ENCODE data around the gene CHMP1B.

CHMP1B gene

DNA sequence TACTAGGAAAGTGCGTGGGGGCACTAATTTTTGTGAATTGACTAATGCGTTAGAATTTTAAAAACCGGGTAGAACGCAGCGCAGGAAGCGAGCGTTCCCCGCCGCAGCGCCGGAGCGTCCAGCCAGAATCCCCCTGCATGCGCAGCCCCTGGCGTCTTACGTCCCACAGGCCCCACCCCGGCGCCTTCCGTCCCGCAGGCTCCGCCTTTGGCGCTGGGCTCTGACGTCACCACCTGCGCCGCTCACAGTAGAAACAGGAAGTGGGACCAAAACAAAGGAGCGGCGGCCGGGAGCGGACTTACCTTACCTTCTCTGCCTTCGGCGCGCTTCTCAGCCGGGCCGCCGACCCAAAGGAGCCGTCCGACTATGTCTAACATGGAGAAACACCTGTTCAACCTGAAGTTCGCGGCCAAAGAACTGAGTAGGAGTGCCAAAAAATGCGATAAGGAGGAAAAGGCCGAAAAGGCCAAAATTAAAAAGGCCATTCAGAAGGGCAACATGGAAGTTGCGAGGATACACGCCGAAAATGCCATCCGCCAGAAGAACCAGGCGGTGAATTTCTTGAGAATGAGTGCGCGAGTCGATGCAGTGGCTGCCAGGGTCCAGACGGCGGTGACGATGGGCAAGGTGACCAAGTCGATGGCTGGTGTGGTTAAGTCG is at the start of gene CHMP1B:
TSS of gene CHMP1B (plus strand) at position 268 of the 660 bp plus-strand sequence. CDS start at position 367, 99 bp downstream.
- Mint-ChIP-seq H3K4me3 (peak within 1 kb of the TSS; percentile 100), H3K27ac (peak within 1 kb of the TSS; percentile 100), H3K4me1 (ENCODE audit: low read depth) (peaks cover 42% of the 10 kb centered on the region), H3K36me3 (ENCODE audit: low read depth) (peaks cover 34% of the 10 kb centered on the region), H3K9me3 (no peaks in the 10 kb centered on the region), H3K27me3 (no peaks in the 10 kb centered on the region)
- DNase-seq, result peak; percentile 99

DNA sequence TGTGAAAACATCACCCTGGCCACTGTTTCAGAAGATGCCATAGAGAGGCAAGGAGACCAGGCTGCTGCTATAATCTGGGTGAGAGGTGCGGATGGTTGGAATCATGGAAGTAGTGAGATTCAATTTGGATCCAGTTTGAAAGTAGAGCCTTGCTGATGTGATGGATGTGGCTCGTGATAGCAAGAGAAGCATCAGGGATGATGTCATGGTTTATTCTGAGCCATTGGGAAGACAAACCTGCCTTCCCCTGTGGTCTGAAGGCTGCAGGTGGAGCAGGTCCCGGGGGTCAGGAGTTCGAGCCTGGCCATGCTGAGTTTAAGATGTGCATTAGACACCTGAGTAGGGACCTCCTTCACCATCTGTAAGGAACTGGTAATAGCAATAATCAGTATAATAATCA is 49.6 kb upstream of the CHMP1B start:
- no peak overlapping the region for H3K4me3 Mint-ChIP-seq
- H3K4me1 Mint-ChIP-seq (ENCODE audit: low read depth), result no peaks in the 10 kb centered on the region
- DNase-seq, result no peak
- H3K27ac Mint-ChIP-seq, result no peak overlapping the region
- no peaks in the 10 kb centered on the region for H3K9me3 Mint-ChIP-seq
- H3K36me3 Mint-ChIP-seq (ENCODE audit: low read depth), result no peaks in the 10 kb centered on the region
- no peaks in the 10 kb centered on the region for H3K27me3 Mint-ChIP-seq

GRCh38 chr18:11802158-11802557 is 49.1 kb upstream of the CHMP1B start:
- Mint-ChIP-seq H3K27ac (no peak overlapping the region), H3K9me3 (no peaks in the 10 kb centered on the region), H3K4me1 (ENCODE audit: low read depth) (no peaks in the 10 kb centered on the region), H3K4me3 (no peak overlapping the region), H3K36me3 (ENCODE audit: low read depth) (no peaks in the 10 kb centered on the region), H3K27me3 (peaks cover under 1% of the 10 kb centered on the region)
- no peak for DNase-seq

- Mint-ChIP-seq H3K36me3 (ENCODE audit: low read depth) (no peaks in the 10 kb centered on the region), H3K4me1 (ENCODE audit: low read depth) (no peaks in the 10 kb centered on the region), H3K27me3 (peaks cover 4% of the 10 kb centered on the region), H3K27ac (no peak overlapping the region), H3K4me3 (no peak overlapping the region), H3K9me3 (no peaks in the 10 kb centered on the region)
- DNase-seq, result no peak
Observed at GRCh38 chr18:11802586-11802985, 48.6 kb upstream of the CHMP1B start.

GRCh38 chr18:11807233-11807632 is 44.0 kb upstream of the CHMP1B start:
- Mint-ChIP-seq H3K27me3 (peaks cover 4% of the 10 kb centered on the region), H3K4me3 (no peak overlapping the region), H3K36me3 (ENCODE audit: low read depth) (no peaks in the 10 kb centered on the region), H3K9me3 (no peaks in the 10 kb centered on the region), H3K27ac (no peak overlapping the region), H3K4me1 (ENCODE audit: low read depth) (no peaks in the 10 kb centered on the region)
- DNase-seq, result no peak

DNA sequence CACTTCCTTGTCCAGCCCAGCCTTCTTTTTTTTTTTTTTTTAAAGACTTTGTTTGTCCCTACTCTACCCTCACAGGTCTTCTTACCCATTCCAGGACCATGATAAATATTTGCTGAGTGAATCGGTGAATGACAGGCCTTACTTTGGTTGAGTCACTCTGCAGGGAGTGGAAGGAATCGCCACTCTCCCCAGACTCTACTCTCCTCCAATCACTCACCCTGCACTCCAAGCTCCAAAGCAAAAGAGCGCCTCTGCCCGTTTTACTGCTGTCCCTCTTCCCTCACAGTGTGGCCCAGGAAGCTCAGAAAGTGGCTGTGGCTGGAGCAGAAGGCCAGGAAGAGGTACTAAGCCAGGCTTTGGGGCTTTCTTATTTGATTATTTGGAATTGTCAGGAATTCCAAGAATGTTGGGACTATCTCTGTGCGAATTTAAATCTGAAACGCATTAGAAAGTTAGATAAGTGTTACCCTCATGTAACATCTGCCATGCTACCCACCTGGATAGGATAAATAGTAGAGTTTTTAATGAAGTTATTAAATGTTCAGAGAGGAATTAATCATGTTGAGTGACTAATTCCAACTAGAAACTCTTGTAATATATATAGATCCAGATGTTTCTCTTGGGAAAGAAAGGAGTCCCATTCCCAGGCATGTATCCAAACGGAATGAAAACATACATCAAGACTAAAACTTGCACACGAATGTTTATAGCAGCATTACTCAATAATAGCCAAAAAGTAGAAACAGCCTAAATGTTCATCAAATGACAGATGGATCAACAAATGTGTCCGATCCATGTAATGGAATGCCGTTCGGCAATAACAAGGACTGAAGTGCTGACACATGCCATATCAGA is 43.0 kb upstream of the CHMP1B start:
- Mint-ChIP-seq H3K27ac (no peak overlapping the region), H3K27me3 (peaks cover 4% of the 10 kb centered on the region), H3K4me1 (ENCODE audit: low read depth) (no peaks in the 10 kb centered on the region), H3K36me3 (ENCODE audit: low read depth) (no peaks in the 10 kb centered on the region), H3K4me3 (no peak overlapping the region), H3K9me3 (no peaks in the 10 kb centered on the region)
- DNase-seq, result no peak

GRCh38 chr18:11809895-11810294 is 41.3 kb upstream of the CHMP1B start:
- H3K27me3 Mint-ChIP-seq, result peaks cover 4% of the 10 kb centered on the region
- H3K9me3 Mint-ChIP-seq, result no peaks in the 10 kb centered on the region
- H3K27ac Mint-ChIP-seq, result no peak overlapping the region
- no peak overlapping the region for H3K4me3 Mint-ChIP-seq
- no peaks in the 10 kb centered on the region for H3K4me1 Mint-ChIP-seq (ENCODE audit: low read depth)
- no peak for DNase-seq
- H3K36me3 Mint-ChIP-seq (ENCODE audit: low read depth), result no peaks in the 10 kb centered on the region

DNA sequence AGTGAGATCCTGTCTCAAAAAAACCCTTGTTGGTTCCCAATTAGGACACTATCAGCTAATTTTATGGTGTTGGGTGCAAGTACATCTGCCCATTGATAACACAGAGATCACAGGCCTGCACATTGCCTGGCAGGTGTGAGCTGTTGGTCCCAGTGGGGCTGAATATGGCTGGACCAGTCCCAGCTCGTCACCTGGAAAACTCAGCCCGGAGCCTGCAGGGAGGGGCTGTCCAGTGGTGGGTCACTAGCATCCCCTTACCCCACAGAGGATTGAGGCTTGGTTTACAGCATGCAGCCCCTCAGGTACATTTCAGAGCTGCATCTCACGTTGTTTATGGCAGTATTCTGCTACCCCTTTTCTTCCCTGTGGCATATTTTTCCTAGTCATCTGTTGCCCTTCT is 40.8 kb upstream of the CHMP1B start:
- Mint-ChIP-seq H3K9me3 (no peaks in the 10 kb centered on the region), H3K27me3 (peaks cover 4% of the 10 kb centered on the region), H3K4me3 (no peak overlapping the region), H3K36me3 (ENCODE audit: low read depth) (no peaks in the 10 kb centered on the region), H3K27ac (no peak overlapping the region), H3K4me1 (ENCODE audit: low read depth) (no peaks in the 10 kb centered on the region)
- no peak for DNase-seq

- Mint-ChIP-seq H3K4me3 (no peak overlapping the region), H3K27me3 (peaks cover 4% of the 10 kb centered on the region), H3K27ac (no peak overlapping the region), H3K9me3 (no peaks in the 10 kb centered on the region), H3K4me1 (ENCODE audit: low read depth) (no peaks in the 10 kb centered on the region), H3K36me3 (ENCODE audit: low read depth) (no peaks in the 10 kb centered on the region)
- DNase-seq, result no peak
Observed at GRCh38 chr18:11811009-11811408, 40.2 kb upstream of the CHMP1B start.

GRCh38 chr18:11817229-11817628 is 34.0 kb upstream of the CHMP1B start:
- no peaks in the 10 kb centered on the region for H3K36me3 Mint-ChIP-seq (ENCODE audit: low read depth)
- H3K4me1 Mint-ChIP-seq (ENCODE audit: low read depth), result no peaks in the 10 kb centered on the region
- no peaks in the 10 kb centered on the region for H3K27me3 Mint-ChIP-seq
- H3K27ac Mint-ChIP-seq, result no peak overlapping the region
- H3K9me3 Mint-ChIP-seq, result no peaks in the 10 kb centered on the region
- DNase-seq, result no peak
- no peak overlapping the region for H3K4me3 Mint-ChIP-seq

DNA sequence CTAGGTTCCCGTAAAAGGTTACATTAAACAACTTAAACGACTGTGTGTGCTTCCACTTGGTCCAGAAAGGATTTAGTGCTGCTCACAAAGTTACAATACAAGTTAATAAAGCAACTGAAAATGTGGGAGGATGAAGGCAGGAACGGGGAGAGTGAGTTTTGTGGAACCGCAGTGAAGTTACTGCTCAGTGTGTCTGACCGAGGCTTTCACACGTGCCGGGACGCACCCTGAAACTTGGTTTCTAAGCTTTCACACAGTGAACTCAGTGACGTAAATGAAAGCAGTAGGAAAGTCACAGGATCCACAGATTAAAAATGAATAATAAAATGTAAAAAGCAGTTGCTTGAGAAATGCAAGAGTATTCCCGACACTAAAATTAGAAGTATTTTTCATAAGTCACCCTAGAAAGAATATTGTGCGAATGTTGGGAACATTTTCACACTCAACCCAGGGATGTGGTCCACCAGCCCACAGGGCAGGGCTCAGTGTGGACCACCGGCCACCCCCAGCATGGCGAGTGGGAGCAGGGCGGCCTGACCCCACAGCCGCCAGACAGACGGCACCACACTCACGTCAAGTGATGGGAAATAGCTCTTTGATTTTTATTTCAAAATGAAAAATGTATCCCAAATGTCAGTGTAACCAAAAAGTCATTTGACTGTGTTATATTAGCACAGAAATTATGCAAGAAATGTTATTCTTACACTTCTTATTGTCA is 32.6 kb upstream of the CHMP1B start:
- no peak for DNase-seq
- Mint-ChIP-seq H3K9me3 (no peaks in the 10 kb centered on the region), H3K4me1 (ENCODE audit: low read depth) (no peaks in the 10 kb centered on the region), H3K4me3 (no peak overlapping the region), H3K36me3 (ENCODE audit: low read depth) (no peaks in the 10 kb centered on the region), H3K27me3 (no peaks in the 10 kb centered on the region), H3K27ac (no peak overlapping the region)

GRCh38 chr18:11819938-11820337 is 31.3 kb upstream of the CHMP1B start:
- Mint-ChIP-seq H3K9me3 (no peaks in the 10 kb centered on the region), H3K36me3 (ENCODE audit: low read depth) (no peaks in the 10 kb centered on the region), H3K27ac (no peak overlapping the region), H3K4me1 (ENCODE audit: low read depth) (no peaks in the 10 kb centered on the region), H3K4me3 (no peak overlapping the region), H3K27me3 (no peaks in the 10 kb centered on the region)
- no peak for DNase-seq

DNA sequence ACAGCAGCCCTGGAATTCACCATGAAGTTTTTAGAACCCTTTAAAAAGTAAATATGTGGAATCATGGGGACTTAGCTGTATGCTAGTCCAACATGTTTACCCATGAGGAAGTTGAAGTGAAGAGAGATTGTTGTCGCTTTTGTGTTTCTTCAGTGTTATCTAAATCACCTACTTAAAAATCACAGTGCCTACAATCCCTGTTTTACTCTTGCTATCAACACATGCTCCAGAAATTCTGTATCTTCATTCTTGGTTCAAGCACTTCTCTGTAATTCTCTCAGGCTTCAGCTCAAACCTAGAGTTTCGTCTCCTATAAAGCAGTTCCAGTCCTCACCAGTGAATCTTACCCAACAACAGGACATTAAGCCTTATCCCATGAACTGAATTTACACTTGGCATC is 30.5 kb upstream of the CHMP1B start:
- H3K36me3 Mint-ChIP-seq (ENCODE audit: low read depth), result no peaks in the 10 kb centered on the region
- H3K9me3 Mint-ChIP-seq, result no peaks in the 10 kb centered on the region
- H3K4me1 Mint-ChIP-seq (ENCODE audit: low read depth), result no peaks in the 10 kb centered on the region
- no peak for DNase-seq
- H3K4me3 Mint-ChIP-seq, result no peak overlapping the region
- H3K27ac Mint-ChIP-seq, result no peak overlapping the region
- H3K27me3 Mint-ChIP-seq, result no peaks in the 10 kb centered on the region

GRCh38 chr18:11821208-11821607 is 30.0 kb upstream of the CHMP1B start:
- H3K27ac Mint-ChIP-seq, result no peak overlapping the region
- no peaks in the 10 kb centered on the region for H3K27me3 Mint-ChIP-seq
- no peaks in the 10 kb centered on the region for H3K36me3 Mint-ChIP-seq (ENCODE audit: low read depth)
- DNase-seq, result no peak
- no peak overlapping the region for H3K4me3 Mint-ChIP-seq
- no peaks in the 10 kb centered on the region for H3K4me1 Mint-ChIP-seq (ENCODE audit: low read depth)
- H3K9me3 Mint-ChIP-seq, result no peaks in the 10 kb centered on the region

Data from activated T-cell treated with anti-CD3 and anti-CD28 coated beads, Interleukin-2, amount 50 U/mL, for 24 hours (primary cell).